ENCODE measurements around the gene ZDHHC8.

DNA sequence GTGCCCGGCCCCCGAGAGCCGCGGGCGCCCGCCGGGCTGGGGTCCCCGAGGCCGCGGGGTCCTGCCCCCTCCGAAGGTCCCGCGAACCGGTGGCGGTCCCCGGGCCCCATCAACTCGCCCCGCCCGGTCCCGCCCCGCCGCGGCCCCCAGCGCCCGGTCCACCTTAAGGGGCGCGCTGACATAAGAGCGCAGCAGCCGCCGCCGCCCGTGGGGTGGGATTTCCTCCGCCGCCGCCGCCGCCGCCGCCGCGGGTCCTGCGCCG lies at the start of gene ZDHHC8:
- TF ChIP-seq POLR2AphosphoS5 (IDR thresholded peaks at IDR 0.05) (no peak), POLR2A (IDR thresholded peaks at IDR 0.05) (no peak), EP300 (IDR thresholded peaks at IDR 0.05) (no peak)
- TF ChIP-seq, protein P1, sequence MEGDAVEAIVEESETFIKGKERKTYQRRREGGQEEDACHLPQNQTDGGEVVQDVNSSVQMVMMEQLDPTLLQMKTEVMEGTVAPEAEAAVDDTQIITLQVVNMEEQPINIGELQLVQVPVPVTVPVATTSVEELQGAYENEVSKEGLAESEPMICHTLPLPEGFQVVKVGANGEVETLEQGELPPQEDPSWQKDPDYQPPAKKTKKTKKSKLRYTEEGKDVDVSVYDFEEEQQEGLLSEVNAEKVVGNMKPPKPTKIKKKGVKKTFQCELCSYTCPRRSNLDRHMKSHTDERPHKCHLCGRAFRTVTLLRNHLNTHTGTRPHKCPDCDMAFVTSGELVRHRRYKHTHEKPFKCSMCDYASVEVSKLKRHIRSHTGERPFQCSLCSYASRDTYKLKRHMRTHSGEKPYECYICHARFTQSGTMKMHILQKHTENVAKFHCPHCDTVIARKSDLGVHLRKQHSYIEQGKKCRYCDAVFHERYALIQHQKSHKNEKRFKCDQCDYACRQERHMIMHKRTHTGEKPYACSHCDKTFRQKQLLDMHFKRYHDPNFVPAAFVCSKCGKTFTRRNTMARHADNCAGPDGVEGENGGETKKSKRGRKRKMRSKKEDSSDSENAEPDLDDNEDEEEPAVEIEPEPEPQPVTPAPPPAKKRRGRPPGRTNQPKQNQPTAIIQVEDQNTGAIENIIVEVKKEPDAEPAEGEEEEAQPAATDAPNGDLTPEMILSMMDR (IDR thresholded peaks at IDR 0.05): no peak
